Measurements from ENCODE around the gene CHD9.
A peak's percentile ranks its signal among the peaks of the same experiment; 100 is the strongest.
"Not testable (repeated sequence)": the region's sequence is repeated elsewhere in the genome, so short reads cannot be mapped to it uniquely, and the experiment has no call there.

The CHD9 gene

DNA sequence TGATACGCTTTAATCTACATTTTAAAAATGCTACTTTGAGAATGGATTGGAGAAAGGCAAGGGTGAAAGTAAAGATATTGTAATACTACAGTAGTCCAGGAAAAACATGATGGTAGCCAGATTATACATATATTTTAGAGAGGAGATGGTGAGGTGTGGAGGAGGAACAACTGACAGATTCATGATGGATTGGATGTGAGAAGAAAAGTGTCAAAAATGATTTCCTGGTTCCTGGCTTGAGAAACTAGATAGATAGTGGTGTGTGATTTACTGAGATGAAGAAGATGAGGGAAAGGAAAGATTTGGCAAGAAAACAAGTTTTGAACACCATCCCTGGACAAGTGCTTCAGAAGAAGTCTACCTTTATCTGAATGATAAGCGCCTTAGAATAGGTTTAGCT, 80.5 kb downstream of the CHD9 start:
- no peak for DNase-seq

GRCh38 chr16:53142823-53143568, 88.2 kb downstream of the CHD9 start:
- no peak for DNase-seq

DNA sequence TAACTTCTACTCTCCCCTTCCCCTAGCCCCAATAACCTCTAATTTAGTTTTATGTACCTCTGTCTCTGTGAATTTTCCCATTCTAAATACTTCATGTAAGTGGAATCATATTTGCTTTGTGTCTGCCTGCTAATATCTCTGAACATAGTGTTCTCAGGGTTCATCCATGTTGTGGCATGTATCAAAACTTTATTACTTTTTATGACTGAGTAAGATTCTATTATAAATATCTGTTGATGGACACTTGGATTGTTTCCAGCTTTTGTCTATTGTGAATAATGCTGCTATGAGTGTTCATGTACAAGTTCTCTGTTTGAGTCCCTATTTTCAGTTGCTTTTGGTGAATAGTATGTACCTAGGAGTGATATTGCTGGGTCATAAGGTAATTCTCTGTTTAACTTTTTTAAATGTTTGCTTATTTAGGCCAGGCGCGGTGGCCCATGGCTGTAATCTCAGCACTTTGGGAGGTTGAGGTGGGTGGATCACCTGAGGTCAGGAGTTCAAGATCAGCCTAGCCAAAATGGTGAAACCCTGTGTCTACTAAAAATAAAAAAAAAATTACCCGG, 92.8 kb downstream of the CHD9 start:
- no peak for DNase-seq

DNA sequence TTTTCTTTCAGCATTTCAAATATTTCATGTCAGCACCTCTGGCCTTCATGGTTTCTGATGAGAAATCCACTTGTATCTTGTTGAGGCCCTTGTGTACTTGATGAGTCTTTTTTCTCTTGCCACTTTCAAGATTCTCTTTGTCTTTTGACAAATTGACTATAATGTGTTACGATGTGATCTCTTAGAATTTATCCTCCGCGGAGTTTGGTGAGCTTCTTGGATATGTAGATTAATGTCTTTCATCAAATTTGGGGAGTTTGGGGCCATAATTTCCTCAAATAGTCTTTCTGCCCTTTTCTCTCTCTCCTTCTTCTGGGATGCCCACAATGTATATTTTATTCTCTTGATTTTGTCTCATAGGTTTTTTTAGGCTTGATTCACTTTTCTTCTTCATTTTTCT, 96.0 kb downstream of the CHD9 start:
- no peak for DNase-seq

GRCh38 chr16:53152329-53152728, 97.5 kb downstream of the CHD9 start:
- DNase-seq = no peak

- no peak for DNase-seq
Measured at GRCh38 chr16:53153130-53153529, 98.3 kb downstream of the CHD9 start.

GRCh38 chr16:53154513-53154912, 99.7 kb downstream of the CHD9 start:
- DNase-seq = no peak

- no peak for DNase-seq
Measured at GRCh38 chr16:53156516-53156915, 101.7 kb downstream of the CHD9 start.

- no peak for DNase-seq
Measured at GRCh38 chr16:53159781-53160436, 105.1 kb downstream of the CHD9 start.

GRCh38 chr16:53166099-53166498, 111.3 kb downstream of the CHD9 start:
- no peak for DNase-seq

- no peak for DNase-seq
Measured at GRCh38 chr16:53168744-53169143, 114.0 kb downstream of the CHD9 start.

DNA sequence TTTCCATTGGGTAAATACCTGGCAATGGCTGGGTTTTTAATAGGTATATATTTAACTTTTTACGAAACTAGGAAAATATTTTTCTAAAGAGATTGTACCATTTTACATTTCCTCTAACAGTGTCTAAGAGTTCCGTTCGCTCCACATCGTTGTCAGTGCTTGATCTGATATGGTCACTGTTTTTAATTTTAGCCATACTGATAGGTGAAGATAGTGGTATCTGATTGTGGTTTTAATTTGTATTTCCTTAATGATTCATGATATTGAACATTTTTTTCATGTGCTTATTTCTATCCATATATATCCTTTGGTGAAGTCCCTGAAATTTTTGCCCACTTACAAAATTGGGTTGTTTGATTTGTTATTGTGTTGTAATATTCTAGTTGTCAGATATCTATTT, 117.7 kb downstream of the CHD9 start:
- DNase-seq = no peak

DNA sequence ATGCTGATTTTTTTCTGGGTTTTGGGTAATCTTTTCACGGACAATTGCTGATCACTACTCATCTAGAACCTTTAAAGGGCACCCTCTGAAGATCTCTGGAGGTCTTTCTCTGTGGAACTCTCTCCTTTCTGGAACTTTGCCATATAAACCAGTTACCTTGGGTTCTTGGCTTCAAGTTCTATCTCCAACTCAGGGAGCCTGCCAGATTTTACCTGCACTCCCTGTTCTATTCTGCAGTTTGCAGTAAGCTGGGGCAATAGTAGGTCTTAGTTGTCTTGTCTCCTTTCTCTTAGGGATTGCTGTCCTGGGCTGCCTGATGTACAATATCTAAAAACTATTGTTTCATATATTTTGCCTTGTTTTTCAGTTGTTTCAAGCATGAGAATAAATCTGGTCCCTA, 120.3 kb downstream of the CHD9 start:
- DNase-seq = no peak

DNA sequence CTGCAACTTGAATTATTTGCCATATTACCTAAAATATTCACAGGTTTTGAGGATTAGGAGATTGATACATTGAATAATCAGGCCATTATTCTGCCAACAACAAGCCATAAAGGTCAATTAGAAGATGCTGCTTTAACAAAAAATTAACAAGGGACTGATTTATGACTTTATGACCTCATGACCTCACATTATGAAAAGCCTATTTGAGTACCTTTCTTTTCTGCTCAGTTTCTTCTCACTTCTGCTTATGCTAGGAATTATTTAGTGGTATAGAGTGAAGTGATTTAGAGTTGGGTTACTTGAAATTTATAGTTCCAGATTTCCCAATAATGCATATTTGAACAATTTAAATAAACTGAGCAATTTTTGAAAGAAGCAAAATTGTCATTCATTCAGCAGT, 121.6 kb downstream of the CHD9 start:
- no peak for DNase-seq

GRCh38 chr16:53183442-53183841, 128.7 kb downstream of the CHD9 start:
- DNase-seq = no peak

DNA sequence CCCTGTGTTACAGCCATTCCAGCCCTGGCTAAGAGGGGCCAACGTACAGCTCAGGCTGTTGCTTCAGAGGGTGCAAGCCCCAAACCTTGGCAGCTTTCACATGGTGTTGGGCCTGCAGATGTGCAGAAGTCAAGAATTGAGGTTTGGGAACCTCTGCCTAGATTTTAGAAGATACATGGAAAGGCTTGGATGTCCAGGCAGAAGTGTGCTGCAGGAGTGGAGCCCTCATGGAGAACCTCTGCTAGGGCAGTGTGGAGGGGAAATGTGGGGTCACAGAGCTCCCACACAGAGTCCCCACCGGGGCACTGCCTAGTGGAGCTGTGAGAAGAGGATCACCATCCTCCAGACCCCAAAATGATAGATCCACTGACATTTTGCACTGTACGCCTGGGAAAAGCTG, 130.9 kb downstream of the CHD9 start:
- not testable (repeated sequence) for DNase-seq

DNA sequence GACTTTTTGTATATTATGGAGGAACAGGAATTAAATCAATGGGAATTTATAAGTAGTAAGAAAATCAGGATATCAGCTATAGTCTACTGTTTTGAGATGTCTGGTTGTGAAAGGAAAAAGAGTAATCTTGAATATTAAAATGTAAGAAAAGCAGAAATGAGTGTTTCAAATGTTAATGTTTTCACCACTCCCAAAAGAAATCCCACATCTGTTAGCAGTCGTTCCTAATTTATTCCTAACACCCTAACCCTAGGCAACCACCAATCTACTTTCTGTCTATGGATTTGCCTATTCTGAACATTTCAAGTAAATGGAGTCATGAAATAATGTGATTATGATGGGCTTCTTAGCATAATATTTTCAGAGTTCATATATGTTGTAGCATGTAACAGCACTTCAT, 133.0 kb downstream of the CHD9 start:
- no peak for DNase-seq

- DNase-seq = no peak
Measured at GRCh38 chr16:53191413-53191812, 136.6 kb downstream of the CHD9 start.

DNA sequence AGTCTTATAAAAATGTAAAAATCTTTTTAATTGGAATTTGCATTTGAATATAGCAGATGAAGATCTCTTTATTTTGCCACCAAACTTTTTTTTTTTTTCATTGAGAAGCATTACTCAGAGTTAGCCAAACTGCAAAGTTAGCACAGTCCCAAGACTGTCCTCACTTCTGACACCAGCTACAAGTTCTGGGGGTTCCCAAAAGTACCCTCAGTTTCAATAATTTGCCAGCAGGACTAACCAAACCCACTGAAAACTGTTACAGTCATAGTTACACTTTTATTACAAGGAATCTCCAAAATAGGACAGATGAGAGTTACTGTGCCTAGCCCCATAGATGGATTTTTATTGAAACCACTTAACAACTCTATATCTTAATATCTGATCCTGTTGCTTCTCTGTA, 144.1 kb downstream of the CHD9 start:
- no peak for DNase-seq

DNA sequence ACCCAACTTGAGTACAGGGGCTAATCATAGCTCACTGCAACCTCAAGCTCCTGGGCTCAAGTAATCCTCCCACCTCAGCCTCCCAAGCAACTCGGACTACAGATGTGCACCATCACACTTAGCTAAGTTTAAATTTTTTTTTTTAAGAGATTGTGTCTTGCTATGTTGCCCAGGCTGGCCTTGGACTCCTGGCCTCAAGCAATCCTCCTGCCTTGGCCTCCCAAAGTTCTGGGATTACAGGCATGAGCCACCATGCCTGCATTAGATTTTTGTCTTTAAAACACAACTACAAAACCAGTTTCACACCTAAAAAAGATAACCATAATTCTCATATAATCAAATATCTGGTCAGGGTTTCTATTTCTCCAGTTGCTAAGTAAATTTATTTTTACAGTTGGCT, 147.1 kb downstream of the CHD9 start:
- DNase-seq = no peak

GRCh38 chr16:53202398-53202797, 147.6 kb downstream of the CHD9 start:
- no peak for DNase-seq

- peak; percentile 82 for DNase-seq
Measured at GRCh38 chr16:53207810-53208752, 153.3 kb downstream of the CHD9 start.

DNA sequence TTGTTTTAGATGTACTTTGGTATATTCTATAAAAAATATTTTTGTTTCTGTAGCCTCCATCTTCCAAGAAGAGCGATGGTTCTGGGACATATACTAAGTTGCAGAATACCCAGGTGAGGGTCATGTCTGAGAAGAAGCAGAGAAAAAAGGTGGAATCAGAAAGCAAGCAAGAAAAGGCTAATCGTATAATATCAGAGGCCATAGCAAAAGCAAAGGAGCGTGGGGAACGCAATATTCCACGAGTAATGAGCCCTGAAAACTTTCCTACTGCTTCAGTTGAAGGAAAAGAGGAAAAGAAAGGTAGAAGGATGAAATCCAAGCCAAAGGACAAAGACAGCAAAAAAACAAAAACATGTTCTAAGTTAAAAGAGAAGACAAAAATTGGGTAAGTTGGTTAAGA, 154.6 kb downstream of the CHD9 start:
- DNase-seq = no peak

Measured in NCI-H774 (cell line).